COR-L47 (cell line): ENCODE measurements around the gene EDN2.

ENCODE experiments used
- DNase-seq: peaks from one replicate; lab custom pipeline; 2025; lab: John Stamatoyannopoulos, UW

The EDN2 gene

GRCh38 chr1:41464885-41465284 is 19.6 kb downstream of the EDN2 start:
- peak; percentile 84 for DNase-seq

- no peak for DNase-seq
These were observed 21.0 kb downstream of the EDN2 start for GRCh38 chr1:41463516-41463915.

GRCh38 chr1:41462680-41463004 is 21.8 kb downstream of the EDN2 start:
- no peak for DNase-seq

GRCh38 chr1:41461790-41462679 is 22.4 kb downstream of the EDN2 start:
- peak; percentile 28 for DNase-seq

- DNase-seq: no peak
These were observed 27.5 kb downstream of the EDN2 start for GRCh38 chr1:41456847-41457540.

- no peak for DNase-seq
These were observed 28.8 kb downstream of the EDN2 start for GRCh38 chr1:41455479-41456332.

GRCh38 chr1:41454406-41454805 is 30.1 kb downstream of the EDN2 start:
- DNase-seq: peak; percentile 78

- DNase-seq: no peak
These were observed 31.7 kb downstream of the EDN2 start for GRCh38 chr1:41452704-41453290.

- DNase-seq: no peak
These were observed 33.7 kb downstream of the EDN2 start for GRCh38 chr1:41450747-41451285.

GRCh38 chr1:41449326-41449921 is 35.1 kb downstream of the EDN2 start:
- DNase-seq: no peak

- DNase-seq: peak; percentile 14
These were observed 35.7 kb downstream of the EDN2 start for GRCh38 chr1:41448821-41449220.

GRCh38 chr1:41447995-41448770 is 36.3 kb downstream of the EDN2 start:
- no peak for DNase-seq

GRCh38 chr1:41446851-41447610 is 37.5 kb downstream of the EDN2 start:
- DNase-seq: no peak

GRCh38 chr1:41444785-41445184 is 39.7 kb downstream of the EDN2 start:
- DNase-seq: no peak

- no peak for DNase-seq
These were observed 40.2 kb downstream of the EDN2 start for GRCh38 chr1:41444246-41444645.

- no peak for DNase-seq
These were observed 41.7 kb downstream of the EDN2 start for GRCh38 chr1:41442697-41443251.

- no peak for DNase-seq
These were observed 44.0 kb downstream of the EDN2 start for GRCh38 chr1:41440321-41441085.

GRCh38 chr1:41439234-41439633 is 45.2 kb downstream of the EDN2 start:
- no peak for DNase-seq

GRCh38 chr1:41438711-41439110 is 45.8 kb downstream of the EDN2 start:
- no peak for DNase-seq
